Central memory CD4-positive, alpha-beta T cell (primary cell): ENCODE results near the gene ING5.

Source experiments
- DNase-seq: peaks from one replicate; pipeline ENCODE4 v3.0.0; 2022

Gene ING5

DNA sequence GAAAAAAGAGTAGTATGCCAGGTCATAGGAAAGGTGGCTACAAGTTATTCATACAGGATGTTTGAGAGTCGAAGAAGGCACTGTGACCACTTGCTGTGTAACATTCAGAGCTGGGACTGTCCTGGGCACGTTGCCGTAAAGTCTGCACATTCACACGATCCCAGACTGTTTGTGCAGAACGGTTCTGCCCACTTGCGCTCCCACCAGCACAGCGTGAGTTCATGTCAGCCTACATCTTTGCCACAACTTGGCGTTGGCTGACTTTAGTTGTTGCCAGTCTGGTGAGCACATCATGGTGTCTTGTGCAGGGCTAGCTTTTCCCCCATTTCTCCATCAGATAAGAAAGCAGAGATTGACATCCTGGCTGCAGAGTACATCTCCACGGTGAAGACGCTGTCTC is 7.0 kb downstream of the ING5 start:
- DNase-seq: no peak

DNA sequence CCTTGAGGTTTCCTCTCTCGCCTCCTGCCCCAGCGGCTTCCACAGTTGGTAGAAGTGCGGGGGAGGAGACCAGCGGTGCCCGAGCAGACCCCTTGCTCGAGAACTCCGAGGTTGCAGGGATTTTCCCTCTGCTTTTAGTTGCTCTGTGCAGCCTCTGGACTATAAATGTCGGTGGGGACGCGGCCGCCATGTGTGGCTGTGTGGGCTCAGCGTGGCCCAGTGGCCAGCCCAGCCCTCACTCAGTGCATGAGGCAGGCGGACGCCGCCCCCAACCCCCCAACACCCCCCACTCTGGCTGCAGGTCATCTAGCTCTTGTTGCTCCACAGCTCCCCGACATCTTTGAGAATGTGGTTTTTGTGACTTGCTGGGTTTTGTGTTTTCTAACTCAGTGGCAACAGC is 17.3 kb downstream of the ING5 start:
- no peak for DNase-seq

DNA sequence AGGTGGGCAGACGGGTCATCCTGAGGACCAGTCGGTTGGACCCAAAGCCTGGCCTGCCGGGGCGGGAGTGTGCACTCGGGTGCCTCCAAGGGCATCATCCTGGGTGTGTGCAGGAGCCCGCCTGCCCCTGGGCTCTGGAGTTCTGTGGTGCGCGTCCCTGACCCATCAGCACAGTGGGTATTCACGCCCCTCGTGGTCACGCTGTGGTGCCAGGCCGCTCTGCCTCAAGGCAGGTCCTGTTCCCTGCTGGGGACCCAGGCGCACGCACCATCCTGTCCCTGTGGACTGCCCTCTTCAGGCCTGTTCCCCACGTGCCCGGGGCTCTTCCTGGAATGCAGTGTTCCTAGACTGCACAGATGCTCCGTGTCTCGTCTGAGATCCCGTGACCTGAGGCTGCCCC is 18.3 kb downstream of the ING5 start:
- no peak for DNase-seq

DNA sequence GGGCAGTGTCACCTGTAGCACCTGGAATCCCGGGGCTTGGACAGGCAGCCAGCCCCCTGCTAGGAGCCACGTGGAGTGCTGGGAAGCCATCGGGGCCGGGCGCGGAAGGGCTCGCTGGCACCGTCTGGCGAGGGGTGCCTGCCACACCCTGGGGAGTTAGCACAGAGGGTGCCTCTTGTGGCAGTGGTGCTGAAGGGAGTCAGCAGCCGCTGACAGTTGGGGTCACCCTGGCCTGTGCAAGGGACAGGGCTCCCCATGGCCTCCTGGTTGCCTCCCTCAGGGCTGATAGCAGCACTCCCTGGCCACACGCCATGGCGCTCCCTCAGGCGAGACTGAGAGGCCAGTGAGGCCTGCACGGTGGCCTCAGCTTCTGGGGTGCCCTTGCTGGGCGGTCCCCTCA is 18.7 kb downstream of the ING5 start:
- DNase-seq: no peak

DNA sequence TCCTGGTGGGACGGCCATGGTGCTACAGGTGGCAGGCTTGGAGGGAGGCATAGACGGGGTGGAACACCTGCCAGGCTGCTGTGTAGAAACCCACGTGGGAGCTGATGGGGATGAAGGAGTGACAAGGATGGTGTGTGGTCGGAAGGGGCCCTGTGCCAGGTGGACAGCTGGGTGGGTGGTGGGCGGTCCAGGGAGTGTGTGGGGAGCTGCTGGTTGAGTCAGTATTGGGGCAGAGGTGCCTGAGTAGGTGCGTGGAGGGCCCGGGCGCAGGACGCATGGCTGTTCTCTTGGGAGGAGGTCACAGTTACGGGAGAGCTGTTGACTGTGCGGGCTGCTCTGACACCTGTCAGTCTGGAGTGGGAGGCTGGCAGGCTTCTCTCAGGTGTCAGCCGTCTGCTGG is 20.0 kb downstream of the ING5 start:
- no peak for DNase-seq

GRCh38 chr2:241722896-241723454 is 21.1 kb downstream of the ING5 start:
- no peak for DNase-seq

DNA sequence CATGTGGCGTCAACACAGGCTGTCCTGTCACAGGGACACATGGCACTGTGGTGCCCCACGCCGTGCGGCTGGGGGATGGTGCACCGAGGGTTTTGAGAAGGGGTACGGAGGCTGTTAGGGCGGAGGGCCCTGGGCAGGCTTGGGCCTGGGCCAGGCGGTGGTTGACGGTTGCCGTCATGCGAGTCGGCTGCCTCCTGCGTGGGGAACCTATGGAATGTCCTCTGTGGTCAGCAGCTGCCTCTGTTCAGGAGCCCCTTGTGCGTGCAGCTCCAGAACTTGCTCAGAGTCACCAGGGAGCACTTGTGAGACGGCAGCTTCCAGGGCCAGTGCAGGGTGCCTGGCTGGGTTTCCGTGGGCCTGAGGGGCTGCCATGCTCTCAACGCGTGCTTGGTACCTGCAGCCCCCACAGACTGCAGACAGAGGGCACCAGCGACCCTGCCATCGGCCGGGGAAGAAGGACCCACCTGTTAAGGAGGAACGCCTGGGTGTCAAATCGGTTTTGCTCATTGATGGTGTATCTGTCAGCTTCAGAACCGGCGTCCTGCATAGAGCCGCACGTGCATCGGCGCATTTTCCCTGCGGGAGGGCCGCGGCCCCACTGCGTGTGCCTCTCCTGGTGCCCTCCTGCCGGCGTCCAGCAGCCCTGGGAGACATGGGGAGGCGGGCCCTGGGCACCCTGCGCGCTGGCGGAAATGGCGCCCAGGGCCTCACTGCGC is 22.6 kb downstream of the ING5 start:
- no peak for DNase-seq

DNA sequence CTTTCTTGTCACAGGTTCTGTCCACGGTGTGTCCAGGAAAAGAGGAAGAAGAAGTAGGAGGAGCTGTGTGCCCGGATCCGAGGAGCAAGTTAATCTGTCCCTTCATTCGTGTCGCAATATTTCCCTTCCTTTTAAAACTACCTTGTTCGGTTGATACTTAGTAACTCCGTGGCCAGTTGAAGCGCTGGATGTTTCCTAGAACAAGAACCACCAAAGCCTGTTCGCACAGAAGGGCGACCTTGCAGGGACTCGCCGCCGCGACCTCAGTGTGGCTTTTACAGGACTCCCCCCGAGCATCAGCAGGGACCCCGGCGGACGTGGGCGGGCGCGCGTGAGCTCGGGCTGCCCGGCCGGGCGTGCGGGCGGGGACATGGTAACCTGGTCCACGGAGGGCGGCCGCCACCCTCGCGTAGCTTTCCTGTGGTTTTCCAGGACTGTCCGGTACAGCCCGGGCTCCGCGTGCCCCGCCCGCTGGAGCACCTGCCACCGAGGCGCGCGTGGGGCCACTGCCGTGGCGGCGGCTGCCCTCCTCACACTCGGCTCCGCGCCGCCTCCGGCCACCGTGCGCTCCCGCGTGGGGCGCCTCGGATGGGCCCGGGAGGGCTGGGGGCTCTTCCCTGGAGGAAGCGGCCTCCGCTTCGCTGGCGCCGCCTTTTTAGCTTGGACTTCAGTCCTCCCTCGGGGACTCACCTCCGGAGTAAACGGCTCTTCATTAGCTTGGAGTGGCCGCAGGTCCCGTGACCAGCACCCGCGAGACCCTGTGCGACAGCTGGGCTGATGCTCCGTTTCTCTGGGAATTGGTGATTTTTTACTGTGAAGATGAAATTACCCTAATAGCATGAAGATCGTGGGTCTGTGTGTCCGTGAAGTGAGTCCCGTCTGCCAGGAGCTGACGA is 23.4 kb downstream of the ING5 start:
- no peak for DNase-seq

DNA sequence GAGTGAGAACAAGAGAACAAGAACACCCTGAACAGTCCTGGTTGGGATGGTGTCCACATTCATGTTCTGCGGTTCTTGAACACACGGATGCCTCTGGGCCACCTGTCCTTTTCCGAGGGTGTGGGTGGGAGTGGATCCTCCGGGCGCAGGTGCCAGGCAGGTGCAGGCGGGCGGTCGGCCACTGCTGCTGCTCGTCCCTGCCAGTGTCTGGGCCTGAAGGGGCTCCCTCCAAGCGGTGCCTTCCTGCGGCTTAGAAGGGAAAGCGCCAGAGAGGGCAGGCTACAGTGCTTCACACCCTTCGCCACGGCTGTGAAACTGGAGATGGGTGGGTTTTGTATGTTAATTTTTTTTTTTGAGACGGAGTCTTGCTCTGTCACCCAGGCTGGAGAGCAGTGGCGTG is 24.6 kb downstream of the ING5 start:
- DNase-seq: no peak

- no peak for DNase-seq
Measured at GRCh38 chr2:241728000-241728399, 26.2 kb downstream of the ING5 start.

DNA sequence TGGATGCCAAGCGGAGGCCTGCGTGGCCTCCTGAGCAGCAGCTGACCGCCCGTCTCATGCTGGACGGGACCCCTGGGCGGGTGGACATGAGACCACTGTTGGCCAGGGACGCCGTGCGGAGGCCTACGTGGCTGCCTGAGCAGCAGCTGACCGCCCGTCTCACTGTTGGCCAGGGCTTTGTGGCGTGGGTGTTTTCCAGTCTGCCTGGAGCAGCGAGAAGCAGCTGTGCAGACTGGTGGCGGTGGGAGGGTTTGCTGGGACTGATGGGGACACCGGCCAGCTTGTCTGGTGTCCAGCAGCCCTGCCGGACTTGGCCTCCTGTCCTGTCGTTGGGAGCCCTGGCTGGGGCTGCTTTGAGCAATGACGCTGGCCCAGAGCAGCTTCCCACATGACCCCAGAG is 26.8 kb downstream of the ING5 start:
- DNase-seq: no peak

DNA sequence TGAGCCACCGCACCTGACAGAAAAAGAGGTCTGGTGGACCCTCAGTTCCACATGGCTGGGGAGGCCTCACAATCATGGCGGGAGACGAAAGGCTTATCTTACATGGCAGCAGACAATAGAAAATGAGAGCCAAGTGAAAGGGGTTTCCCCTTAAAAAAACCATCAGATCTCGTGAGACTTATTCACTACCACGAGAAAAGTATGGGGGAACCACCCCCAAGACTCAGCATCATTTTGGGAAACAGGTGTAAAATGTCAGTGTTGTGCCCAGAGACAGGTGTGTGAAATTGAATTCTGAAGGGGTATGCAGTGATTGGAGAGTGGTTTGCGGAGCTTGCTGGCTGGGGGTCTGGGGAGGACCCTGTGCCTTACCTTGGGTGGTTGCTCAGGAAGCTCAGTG is 28.0 kb downstream of the ING5 start:
- DNase-seq: no peak

- no peak for DNase-seq
Measured at GRCh38 chr2:241730671-241731293, 28.9 kb downstream of the ING5 start.

GRCh38 chr2:241732513-241733186 is 30.8 kb downstream of the ING5 start:
- DNase-seq: peak; percentile 41

DNA sequence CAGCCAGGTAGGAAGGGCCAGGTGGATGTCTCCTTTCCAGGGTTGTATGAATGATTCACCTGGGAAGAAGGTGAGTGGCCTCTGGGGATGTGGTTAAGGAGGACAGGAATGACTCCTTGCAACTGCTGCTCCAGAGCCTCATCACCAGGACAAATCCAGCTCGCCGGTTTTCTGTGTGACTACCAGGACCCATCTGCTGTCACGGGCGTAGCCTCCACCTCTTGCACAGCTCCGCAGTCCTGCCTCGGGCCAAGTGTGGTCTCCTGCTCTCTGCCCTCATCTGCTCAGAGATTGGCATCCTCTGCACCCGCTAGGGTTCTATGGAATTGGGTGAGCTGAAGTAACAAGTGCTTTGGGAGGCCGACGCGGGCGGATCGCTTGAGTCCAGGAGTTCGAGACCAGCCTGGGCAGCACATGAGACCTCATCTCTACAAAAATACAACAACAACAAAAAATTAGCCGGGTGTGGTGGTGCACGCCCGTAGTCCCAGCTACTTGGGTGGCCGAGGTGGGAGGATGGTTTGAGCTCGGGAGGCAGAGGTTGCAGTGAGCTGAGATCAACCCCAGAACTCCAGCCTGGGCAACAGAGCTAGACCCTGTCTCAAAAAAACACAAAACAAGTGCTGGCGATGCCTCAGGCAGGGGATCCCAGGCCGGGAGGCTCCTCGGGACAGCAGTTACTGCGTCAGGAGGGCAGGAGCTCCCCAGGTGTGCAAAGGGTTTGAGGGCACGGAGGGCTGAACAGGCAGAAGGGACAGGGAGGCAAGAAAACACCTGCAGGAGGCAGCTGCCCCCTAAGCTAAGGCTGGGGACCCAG is 31.8 kb downstream of the ING5 start:
- DNase-seq: no peak

DNA sequence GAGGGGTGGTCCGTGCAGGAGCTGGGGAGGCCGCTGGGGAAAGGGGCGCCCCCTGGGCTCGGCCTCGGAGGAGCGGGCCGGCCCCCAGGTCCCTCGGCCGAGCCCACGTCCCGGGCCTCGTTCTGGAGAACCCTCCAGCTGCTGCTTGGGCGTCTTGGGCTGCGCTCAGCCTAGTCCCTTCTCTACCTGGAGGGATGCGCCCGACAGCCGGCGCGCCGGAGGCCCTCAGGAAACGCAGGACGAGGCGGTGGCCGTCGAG is 32.3 kb downstream of the ING5 start:
- no peak for DNase-seq

DNA sequence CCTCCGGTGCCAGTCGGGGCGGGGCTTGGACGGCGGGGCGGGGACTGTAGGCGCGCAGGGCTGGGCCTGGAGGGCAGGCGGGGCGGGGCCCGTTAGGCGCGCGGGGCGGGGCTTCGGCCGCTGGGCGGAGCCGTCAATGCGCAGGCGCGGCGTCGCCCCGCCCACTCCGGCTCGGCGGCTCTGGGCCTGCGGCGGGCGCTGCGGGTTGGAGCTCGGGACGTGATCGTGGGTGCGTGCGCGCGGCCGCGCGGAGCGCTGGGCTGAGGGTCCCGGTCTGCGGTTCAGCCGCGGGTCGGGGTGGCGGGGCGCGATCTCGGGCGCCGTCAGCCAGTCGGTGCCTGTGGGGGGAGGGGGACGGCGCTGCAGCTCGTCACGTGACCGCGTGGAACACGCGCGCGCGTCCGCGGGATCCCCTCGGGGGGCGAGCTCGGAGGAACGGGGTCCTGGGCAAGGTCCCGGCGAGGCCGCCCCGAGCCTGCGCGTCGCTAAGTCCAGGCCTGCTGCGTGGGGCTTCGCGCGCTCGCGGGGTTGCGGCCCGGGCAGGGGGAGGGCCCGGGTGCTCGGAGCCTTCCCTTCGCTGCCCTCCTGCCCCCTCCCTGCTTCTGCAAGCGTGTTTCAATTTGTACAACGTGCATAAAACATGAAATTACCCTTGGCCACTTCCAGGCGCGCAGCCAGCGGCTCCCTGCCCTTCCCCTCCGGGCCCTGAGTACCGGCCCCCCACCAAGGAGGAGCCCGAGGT is 32.8 kb downstream of the ING5 start, which contains the start of gene D2HGDH:
D2HGDH (plus strand) TSS at position 164 of the 742 bp plus-strand sequence. CDS start 595 bp downstream, outside the sequence.
- peak; percentile 88 for DNase-seq

GRCh38 chr2:241736111-241736510 is 34.3 kb downstream of the ING5 start:
- no peak for DNase-seq

- no peak for DNase-seq
Measured at GRCh38 chr2:241738040-241738686, 36.3 kb downstream of the ING5 start.

DNA sequence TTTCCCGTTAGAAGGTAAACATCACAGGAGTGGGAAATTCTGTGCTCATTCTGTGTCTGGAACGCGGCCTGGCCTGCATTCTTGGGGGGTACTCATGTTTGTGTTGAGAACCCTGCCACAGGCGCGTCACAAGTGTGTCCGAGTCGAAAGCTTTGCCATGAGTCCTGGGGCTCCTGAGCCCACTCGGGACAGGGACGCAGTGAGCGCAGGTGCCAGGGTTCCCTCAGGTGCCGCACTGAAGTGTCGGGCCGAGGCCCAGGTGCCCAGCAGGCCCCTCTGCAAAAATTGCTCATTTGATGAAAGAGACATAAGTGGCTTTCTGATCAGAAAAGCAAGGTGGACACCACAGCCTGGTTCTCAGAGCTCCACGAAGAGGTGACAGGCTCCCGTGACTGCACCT is 37.3 kb downstream of the ING5 start:
- DNase-seq: no peak

DNA sequence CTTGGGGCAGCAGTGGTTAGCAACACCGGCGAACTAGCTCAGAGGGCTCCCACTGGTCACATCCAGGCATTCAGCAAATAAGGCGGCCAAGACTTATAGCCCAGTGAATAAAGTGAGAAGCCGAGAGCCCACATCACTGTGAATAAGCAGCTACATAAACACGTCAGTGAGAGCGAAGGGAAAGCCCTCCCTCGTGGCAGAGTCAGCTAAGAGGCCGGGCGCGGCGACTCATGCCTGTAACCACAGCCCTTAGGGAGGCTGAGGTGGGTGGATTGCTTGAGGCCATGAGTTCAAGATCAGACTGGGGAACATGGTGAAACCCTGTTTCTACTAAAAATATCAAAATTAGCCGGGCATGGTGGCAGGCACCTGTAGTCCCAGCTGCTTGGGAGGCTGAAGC is 37.8 kb downstream of the ING5 start:
- no peak for DNase-seq
